ENCODE data around the gene ASXL2.
A peak's percentile ranks its signal among the peaks of the same experiment; 100 is the strongest.
"Not testable (repeated sequence)": the region's sequence is repeated elsewhere in the genome, so short reads cannot be mapped to it uniquely, and the experiment has no call there.

ASXL2 gene
- total RNA-seq, result 14.0 to 156 (median 49.7) reads per million in 18 experiments

DNA sequence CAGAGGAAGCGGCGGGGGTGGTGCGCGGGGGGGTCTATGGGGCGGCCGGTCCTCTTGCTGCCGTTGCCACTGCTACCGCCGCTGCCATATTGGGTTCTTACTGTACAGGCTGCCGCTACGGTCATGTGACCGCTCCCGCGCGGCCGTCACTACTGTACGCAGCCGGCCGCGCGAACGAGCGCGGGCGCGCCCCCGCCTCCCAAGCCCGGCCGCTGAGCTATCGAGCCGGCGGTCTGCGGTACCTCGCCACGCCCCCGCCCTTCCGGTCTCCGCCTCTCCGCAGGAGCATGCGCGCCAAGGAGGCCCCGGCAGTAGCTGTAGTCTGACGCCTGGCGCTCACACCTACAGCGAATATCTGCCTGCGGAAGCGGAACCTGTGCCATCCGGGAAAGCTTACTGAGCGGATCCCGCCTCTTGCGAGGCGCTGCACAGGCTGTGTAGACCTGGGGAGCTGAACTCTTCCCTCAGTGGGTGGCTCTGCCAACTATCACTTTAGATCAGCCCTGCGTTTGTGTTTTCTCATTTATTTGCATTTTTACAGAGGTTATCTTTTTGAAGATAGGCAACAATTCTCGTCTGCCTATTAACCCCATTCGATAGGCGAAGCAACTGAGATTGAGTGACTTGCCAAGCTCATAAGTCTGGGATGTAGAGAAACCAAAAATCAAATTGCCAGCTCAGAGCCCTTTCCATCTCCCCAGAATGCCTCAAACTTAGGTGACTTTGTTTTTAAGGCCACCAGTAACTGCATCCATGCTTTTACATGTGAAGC is at the start of gene ASXL2:
Gene ASXL2, minus strand, starts transcription at position 127 of the 772 bp plus-strand sequence. CDS start 265 bp downstream, outside the sequence.
- DNase-seq, result peak; percentile 98 to 99

DNA sequence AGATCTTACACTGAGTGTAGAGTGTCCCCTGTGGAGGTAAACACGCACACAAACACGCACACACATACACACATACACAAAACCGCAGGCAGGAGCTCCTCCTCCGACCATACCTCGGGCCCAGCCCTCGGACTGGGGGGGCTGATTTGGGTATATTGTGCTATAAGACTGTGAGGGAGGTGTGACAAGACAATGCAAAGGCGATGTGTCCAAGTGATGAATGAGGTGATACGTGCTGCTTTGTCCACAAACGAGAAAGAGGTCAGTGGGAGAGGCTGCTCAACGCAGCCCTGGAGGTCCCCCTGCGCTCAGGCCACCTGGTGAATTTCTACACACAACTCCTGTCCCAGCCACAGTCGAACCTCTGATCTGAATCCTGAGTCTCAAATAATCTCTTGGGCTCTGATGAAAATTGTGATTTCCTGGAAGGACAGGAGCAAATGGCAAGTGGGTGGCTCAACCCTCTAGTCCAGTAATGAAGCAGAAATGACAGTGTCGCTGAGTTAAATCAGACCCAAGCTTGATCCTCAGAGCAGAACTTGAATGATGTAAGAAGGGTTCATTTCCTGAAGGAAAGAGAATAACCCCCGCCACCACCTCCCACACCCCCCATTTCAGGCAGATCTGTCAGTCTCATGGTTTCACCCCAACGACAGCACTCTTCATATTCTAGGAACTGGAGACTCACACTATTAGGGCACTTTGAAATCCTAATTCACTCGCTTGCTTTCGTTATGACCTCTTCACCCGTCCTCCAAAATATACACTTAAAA is 48.9 kb upstream of the ASXL2 start:
- peak; percentile 58 to 71 for DNase-seq

DNA sequence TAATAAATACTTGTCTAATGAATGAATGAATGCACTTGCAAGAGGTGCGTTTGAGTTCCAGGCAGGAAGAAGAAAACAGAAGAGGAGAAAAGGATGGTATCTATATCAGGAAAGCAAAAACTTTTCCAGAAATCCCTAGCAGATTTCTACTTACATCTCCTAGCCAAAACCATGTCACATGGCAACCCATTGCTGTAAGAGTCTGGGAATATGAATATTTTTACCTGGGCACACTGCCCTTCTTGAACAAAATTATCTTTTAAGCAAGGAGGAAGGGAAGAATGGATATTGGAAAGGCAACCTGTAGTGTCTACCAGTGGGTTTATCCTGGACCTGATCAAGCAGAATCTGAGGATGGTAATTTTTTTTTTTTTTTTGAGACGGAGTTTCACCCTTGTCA is 44.2 kb upstream of the ASXL2 start:
- no peak for DNase-seq

DNA sequence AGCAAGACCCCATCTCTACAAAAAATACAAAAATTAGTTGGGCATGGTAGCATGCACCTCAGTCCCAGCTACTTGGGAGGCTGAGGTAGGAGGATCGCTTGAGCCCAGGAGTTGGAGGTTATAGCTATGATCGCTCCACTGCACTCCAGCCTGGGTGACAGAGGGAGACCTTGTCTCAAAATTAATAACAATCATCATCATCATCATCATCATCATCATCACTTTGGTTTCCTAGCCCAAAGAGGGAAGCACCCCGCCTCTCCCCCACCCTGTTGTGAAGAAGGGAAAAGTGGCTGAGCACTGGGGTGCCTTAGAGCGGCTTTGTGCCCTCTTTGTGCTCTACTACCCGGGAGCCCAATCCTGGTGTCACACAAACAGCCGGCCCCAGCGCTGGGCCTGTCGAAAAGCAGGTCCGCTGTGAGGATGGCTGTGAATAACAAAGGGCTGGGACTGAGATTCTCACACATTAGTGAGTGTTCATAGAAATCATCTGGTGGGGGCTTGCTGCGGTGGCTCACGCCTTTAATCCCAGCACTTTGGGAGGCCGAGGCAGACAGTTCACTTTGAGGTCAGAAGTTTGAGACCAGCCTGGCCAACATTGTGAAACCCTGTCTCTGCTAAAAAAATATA is 42.6 kb upstream of the ASXL2 start:
- no peak for DNase-seq

DNA sequence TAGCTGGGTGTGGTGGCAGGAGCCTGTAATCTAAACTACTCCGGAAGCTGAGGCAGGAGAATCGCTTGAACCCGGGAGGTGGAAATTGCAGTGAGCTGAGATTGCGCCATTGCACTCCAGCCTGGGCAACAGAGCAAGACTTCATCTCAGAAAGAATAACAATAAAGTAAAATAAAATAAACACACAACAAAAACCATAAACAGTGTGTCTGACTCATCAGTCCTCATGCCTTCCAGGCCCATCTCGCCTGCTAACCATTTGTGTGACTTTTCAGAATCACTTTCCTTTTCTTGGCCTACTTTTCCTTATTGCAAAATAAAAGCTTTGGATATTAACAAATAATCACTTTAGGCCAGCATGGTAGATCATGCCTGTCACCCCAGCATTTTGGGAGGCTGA is 42.0 kb upstream of the ASXL2 start:
- DNase-seq, result no peak

DNA sequence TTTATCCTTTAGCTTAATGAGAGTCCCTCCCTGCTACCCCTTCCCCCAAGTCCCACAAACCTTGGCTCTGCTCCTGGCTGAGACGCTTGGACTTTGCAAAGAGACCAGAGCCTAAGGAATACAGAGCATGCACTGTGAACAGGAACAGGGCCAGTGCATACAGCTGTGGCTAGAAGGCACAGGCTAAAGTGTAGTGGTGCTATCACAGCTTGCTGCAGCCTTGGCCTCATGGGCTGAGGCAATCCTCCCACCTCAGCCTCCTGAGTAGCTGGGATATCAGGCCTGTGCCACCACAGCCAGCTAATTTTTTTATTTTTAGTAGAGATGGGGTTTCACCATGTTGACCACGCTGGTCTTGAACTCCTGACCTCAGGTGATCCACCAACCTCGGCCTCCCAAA is 39.5 kb upstream of the ASXL2 start:
- no peak for DNase-seq

DNA sequence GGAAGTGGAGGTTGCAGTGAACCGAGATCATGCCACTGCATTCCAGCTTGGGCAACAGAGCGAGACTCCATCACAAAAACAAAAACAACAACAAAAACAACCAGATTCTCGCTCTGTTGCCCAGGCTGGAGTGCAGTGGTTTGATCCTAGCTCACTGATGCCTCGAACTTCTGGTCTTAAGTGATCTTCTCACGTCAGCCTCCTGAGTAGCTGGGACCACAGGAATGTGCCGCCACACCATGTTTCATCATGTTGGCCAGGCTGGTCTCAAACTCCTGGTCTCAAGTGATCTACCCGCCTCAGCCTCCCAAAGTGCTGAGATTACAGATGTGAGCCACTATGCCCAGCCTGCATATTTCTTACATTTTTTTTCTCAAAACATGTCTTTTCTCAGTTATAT is 39.1 kb upstream of the ASXL2 start:
- not testable (repeated sequence) for DNase-seq

DNA sequence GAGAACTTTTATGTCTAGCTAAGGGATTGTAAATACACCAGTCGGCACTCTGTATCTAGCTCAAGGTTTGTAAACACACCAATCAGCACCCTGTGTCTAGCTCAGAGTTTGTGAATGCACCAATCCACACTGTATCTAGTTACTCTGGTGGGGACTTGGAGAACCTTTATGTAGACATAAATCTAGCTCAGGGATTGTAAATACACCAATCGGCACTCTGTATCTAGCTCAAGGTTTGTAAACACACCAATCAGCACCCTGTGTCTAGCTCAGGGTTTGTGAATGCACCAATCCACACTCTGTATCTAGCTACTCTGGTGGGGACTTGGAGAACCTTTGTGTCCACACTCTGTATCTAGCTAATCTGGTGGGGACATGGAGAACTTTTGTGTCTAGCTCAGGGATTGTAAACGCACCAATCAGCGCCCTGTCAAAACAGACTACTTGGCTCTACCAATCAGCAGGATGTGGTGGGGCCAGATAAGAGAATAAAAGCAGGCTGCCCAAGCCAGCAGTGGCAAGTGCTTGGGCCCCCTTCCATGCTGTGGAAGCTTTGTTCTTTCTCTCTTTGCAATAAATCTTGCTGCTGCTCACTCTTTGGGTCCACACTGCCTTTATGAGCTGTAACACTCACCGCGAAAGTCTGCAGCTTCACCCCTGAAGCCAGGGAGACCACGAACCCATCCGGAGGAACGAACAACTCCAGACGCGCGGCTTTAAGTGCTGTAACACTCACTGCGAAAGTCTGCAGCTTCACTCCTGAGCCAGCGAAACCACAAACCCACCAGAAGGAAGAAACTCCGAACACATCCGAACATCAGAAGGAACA is 37.9 kb upstream of the ASXL2 start:
- peak in 1 of 2 donors; percentile 6 for DNase-seq

DNA sequence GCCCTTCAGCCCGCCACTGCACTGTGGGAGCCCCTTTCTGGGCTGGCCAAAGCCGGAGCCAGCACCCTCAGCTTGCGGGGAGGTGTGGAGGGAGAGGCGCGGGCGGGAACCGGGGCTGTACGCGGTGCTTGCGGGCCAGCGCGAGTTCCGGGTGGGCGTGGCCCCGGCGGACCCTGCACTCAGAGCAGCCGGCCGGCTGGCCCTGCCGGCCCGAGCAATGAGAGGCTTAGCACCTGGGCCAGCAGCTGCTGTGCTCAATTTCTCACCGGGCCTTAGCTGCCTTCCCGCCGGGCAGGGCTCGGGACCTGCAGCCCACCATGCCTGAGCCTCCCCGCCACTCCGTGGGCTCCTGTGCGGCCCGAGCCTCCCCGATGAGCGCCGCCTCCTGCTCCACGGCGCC is 37.1 kb upstream of the ASXL2 start:
- not testable (repeated sequence) for DNase-seq

DNA sequence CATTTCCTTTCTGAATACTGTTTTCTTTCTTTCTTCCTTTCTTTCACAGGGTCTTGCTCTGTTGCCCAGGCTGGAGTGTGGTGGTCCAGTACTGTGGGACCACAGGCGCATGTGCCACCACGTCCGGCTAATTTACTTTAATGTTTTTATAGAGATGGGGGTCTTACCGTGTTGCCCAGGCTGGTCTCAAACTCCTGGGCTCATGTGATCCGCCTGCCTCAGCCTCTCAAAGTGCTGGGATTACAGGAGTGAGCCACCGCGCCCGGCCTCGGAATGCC is 35.3 kb upstream of the ASXL2 start:
- not testable (repeated sequence) for DNase-seq

DNA sequence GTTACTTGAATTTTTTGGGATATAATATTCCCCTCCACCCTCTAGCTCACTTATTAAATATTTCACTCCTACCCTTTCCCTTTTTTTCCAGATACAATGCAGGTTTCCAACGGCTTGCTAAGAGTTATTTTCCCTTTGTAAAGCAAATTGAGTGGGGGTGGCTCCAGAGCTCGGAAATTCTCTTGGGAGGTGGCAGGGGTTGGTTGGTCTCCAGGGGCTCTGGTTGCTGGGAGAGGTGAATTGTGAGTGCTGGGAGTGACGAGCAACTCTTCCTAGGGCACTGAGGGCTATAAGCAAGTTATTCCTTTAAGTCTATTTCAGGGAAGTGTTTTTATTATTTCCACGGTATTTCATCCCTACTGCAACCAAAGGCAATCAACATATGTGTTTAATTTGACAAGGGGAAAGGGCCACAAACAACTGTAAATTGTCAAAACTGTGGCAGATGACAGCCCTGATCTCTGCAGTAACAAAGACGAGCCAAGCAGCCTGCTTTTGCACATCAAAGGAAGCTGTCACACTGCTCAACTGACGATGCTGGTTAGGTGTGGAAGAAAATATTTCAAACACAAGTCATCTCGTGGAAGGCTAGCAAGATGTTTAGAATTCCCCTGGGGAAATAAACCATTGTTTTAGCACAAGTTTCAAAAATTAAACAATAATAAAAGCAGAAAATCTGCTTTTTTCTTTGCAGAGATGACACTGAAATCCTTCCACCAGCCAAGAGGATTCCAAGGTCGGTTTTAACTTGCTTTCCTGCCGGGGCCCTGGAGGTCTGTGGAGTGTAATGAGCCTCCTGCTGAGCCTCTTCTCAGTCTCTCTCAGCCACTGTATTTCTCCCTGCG is 34.8 kb upstream of the ASXL2 start:
- DNase-seq, result no peak

DNA sequence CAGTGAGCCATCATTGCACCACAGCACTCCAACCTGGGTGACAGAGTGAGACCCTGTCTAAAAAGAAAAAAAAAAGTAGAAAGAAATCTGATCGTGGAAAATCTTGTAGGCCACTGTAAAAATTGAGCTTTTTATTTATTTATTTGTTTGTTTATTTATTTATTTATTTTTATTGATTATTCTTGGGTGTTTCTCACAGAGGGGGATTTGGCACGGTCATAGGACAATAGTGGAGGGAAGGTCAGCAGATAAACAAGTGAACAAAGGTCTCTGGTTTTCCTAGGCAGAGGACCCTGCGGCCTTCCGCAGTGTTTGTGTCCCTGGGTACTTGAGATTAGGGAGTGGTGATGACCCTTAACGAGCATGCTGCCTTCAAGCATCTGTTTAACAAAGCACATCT is 31.3 kb upstream of the ASXL2 start:
- DNase-seq, result not testable (repeated sequence)

DNA sequence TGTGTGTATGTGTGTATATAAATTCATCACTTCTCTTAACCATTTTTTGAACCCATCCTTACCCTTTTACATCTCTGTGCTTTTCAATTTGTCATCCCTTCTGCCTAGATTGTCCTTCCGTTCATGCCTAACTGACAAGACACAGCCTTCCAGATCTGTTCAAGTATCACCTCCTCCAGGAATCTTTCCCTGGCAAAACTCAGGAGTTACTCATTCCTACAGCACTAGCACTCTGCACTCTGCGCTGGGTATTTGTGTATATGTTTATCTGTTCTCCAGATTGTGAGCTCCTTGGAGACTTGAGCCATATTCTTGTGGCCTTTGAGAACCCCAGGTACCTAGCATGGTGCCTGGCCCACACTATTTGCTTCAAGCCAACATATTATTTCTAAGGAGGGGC is 26.8 kb upstream of the ASXL2 start:
- no peak for DNase-seq

DNA sequence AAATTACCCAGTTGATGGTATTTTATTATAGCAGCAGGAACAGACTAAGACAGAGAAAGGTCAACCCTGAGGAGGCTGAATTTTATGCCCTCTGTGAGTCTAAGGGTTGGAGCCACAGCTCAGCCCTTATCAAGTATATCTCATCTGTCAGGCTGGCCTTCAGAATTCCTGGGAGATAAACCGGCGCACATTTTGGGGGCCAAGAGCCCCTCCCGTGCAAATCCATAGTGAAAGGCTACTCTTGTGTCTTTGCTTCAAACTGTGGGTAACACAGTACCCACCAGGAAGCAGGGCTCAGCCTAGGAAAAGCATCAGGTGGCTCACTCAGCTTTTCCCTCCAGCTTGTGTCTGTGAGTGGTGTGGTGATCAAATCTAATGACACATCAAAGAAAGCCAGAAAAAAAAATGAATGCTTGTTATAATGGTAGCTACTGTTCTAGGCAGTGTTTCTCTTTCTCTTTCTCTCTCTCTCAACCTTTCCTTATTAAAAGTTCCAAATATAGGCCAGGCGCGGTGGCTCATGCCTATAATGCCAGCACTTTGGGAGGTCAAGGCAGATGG is 25.0 kb upstream of the ASXL2 start:
- no peak for DNase-seq

DNA sequence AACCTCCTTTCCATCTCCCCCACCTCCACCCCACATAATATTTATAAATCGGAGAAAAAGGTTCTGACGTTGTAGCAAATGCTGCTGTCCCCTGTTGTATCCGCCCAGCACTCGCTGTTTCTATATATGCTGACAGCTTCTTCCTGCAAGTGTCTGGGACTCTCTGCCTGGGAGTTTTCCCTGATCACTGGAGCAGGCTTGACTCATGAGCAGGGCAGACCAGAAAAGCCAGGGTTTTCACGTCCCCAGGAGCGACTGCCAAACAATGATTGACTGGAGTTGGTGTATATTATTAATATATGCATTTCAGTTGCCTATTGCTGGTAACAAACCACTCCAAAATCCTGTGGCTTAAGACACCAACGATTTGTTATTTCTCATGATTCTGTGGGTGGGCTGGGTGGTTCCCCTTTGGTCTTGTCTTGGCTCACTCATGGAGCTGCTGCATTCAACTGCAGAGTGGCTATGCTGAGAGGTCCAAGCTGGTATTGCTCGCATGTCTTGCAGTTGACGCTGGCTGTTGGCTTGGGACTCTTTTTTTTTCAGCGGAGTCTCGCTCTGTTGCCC is 21.2 kb upstream of the ASXL2 start:
- peak; percentile 64 to 82 for DNase-seq

DNA sequence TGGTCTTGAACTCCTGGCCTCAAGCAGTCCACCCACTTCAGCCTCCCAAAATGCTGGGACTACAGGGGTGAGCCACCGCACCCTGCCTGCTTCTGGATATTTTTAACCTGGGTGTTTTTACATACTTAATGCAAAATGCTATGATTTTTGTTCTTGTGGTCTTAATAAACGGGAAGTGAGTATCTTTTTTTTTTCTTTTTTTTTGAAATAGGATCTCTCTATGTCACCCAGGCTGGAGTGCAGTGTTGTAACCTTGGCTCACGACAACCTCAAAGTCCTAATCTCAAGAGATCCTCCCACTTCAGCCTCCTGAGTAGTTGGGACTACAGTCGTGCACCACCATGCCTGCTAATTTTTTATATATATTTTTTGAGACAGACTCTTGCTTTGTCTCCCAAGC is 19.2 kb upstream of the ASXL2 start:
- DNase-seq, result peak; percentile 70 to 82

DNA sequence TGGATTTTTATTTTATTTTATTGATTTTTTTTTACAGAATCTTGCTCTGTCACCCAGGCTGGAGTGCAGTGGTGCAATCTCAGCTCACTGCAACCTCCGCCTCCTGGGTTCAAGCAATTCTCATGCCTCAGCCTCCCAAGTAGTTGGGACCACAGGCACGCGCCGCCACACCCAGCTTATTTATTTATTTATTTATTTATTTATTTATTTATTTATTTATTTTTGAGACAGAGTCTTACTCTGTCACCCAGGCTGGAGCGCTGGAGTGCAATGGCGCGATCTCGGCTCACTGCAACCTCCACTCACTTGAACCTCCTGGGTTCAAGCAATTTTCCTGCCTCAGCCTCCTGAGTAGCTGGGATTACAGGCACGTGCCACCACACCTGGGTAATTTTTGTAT is 18.0 kb upstream of the ASXL2 start:
- DNase-seq, result not testable (repeated sequence)

DNA sequence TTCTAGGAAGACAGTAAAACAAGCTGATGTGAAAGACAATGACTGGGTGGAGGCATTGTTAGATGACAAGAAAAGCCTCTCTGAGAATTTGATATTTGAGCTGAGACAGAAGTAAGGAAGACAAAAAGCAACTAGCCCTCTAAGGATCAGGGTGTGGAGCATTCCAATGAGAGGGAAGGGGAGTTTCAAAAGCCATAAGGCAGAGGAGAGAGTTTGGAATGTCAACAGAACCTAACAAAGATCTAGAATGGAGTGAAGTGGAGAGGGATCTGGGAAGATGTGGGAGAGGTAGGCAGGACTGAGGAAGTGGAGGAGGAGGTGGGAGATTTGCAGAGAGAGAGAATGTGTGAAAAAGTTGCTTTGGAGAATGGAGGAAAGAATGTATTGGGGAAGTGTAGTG is 17.3 kb upstream of the ASXL2 start:
- DNase-seq, result no peak

DNA sequence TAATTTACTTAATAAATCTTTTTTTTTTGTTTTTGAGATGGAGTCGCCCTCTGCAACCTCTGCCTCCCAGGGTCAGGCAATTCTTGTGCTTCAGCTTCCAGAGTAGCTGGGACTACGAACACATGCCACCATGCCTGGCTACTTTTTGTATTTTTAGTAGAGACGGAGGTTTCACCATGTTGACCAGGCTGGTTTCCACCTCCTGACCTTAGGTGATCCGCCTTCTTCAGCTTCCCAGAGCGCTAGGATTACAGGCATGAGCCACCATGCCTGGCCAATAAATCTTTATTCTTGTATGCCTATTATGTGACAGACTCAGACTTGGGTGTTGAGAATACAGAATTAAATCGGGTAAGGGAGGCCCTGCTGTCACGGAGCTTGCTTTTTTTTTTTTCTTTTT is 16.7 kb upstream of the ASXL2 start:
- no peak for DNase-seq

DNA sequence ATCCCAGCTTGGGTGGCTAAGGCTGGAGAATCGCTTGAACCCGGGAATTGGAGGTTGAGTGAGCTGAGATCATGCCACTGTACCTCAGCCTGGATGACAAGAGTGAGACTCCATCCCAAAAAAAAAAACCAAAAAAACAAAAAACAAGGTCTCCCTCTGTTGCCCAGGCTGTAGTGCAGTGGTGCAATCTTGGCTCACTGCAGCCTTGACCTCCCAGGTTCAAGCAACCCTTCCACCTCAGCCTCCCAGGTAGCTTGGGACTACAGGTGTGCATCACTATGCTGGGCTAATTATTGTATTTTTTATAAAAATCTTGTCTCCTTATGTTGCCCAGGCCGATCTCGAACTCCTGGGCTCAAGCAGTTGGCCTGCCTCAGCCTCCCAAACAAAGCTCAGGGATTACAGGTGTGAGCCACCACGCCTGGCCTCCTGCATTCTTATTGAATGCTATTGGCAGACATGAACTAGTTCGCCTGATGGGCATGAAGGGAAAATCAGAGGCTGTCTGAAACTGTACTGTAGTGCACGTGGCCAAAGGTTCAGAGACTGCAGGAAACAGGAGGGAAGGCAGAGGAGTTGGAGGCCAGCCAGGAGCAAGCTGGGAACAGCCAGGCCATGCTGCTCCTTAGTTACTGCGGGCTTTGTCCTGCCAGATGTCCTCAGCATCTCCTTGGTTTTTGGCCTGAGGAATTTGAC is 16.0 kb upstream of the ASXL2 start:
- DNase-seq, result peak in 1 of 2 donors; percentile 1

DNA sequence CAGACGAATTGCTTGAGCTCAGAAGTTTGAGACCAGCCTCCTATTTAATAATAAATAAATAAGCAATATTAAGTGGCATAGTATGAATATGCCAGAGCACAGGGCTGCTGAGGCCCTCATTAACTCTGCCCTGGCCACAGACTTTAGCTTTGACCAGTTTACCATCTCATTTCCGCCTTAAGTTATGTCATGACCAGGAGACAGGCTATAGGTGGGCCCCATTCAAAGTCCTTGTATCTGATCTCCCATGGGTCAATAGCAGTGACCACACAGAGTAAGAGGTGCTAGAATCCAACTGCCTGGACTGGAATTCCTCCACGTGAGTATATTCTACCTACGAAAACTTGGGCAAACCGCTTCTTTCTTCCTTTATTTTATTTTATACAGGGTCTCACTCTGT is 13.4 kb upstream of the ASXL2 start:
- no peak for DNase-seq
